GM21786 (cell line): ENCODE results near the gene CROCC2.

Experiments
- ATAC-seq: cut with Tn5 transposase; IDR thresholded peaks from one replicate; pipeline ENCODE4 v1.9.1; 2021; ENCODE audit not compliant: unreplicated experiment

The CROCC2 gene

GRCh38 chr2:240985881-240986786, 80.0 kb downstream of the CROCC2 start:
- no peak for ATAC-seq

DNA sequence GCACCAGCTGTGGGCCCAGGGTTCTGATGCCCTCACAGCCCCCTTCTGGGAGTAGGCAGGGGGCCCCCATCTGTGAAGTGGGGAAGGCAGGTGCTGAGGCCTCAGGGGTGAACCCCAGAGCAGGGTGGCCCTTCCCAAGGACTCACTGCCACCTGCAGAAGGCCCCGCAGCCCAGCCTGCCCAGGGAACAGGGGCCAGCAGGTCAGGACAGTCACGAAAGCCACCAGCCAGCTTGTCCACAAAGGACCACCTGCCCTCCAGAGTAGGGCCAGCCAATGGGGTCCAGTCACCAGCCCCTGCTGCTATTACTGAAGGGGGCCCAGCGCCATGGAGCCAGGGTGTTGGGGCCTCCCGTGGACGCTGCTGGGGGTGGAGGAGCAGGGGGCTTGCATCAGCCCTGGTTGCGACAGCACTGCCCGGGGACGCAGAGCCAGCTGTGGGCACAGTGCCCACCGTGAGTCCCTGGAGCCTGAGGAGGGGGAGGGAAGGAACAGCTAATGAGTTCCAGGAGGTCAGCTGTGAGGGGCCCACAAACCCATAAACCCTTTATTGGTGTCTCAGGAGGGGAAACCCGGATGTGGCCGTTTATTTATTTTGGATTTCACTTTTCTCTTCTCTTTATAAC, 80.8 kb downstream of the CROCC2 start:
- no peak for ATAC-seq

DNA sequence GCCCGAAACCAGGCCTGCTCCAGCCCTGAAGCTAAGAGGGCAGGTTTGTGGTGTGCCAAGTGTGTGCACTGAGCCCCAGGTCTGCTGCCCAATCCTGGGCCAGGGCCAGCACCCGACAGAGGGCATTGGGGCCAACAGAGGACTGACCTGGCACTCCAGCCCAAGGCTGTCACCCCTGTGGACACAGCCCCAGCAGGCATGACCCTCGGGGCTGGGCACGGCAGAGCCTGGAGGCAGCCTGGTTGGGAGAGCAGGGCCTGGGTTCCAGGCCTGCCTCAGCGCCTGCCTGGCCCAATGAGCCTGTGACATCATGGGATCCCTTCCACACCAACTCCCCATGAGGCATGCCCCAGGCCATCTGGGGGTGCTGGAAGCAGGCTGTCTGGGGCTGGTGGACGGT, 81.5 kb downstream of the CROCC2 start:
- no peak for ATAC-seq

- ATAC-seq, result no peak
Measured at GRCh38 chr2:240988146-240988545, 82.0 kb downstream of the CROCC2 start.

DNA sequence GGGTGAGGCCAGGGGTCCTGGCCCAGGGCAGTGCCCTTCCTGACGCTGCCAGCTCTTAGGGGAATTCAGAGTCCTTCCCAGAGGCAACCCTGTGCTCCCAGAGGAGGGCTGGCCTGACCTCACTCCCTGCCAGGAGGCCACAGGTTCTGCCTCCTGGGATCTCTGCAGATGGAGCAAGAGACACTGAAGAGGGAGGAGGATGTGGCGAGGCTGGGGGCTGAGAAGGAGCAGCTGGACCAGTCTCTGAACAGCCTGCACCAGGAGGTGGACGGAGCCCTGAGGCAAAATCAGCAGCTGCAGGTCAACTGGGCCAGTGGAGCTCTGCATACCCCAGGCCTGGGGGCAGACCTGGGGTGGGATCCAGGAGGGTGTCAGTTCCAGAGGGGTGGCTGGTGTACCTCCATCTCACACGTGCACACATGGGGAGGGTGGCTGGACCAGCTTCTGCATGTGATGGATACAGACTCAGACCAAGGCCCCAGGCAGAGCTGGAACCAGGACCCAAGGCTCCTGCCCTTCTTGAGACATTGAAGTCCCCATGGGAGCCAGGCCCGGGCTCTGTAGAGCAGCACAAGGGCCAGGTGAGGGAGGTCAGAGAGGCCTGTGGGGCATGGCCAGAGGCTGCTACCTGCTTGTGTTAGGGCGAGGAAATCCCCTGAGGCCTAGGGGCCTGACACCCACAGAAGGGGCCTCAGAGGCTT, 82.6 kb downstream of the CROCC2 start:
- ATAC-seq, result no peak

DNA sequence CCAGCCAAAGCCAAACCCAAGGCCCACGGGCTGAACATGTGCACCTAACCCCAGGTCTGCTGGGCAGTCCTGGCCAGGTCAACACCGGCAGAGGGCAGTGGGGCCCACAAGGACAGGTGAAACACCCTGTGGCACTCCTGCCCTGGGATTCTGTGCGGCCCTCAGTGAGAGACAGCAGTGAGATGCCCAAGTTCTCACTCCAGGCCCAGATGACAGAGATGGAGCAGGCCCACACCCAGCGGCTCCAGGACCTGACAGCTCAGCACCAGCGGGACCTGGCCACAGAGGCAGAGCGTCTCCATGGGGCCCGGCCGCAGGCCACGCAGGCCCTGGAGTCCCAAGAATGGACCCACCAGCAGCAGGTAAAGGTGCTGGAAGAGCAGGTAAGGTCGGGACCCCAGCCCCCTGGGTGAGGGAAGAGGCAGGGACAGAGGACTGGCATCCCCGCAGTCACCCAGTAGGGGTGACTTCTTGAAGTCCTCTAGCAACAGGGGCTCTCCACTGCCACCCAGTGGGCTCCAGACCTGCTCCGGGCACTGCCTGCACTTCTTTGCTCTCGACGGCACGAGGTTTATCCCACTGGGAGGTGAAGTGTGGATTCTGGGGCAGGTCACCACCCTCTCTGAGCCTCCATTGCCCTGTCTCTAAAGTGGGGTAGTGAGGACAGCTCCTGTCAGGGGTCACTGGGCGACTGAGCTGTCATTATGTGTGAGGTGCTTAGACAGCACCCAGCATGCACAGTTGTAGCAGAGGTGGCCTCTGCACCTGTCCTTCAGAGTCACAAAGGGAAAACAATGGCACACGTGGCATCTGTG, 83.5 kb downstream of the CROCC2 start:
- no peak for ATAC-seq

- no peak for ATAC-seq
Measured at GRCh38 chr2:240990266-240990529, 84.1 kb downstream of the CROCC2 start.

DNA sequence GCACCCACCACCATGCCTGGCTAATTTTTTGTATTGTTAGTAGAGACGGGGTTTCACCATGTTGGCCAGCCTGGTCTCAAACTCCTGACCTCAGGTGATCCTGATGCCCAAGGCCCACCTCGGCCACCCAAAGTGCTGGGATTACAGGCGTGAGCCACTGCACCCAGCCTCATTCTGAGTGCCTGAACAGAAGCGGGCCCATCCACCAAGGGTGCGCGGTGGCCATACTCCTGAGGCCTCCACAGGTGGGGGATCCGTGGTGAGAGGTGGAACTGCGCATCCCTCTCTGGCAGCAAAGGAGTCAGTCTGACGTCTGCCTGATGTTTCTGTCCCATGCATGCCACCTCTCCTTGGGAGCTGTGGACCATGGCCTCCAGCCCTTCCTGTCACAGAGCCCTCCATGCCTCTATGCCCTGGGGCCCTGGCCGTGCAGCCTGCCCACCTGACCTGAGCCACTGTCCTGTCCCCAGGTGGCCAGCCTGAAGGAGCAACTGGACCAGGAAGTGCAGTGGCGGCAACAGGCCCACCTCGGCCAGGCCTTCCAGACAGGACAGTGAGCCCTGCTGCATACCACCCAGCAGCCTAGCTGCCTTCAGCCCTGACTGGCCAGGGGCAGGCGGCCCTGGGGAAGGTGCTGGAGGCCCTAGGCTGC, 84.7 kb downstream of the CROCC2 start:
- ATAC-seq, result no peak

DNA sequence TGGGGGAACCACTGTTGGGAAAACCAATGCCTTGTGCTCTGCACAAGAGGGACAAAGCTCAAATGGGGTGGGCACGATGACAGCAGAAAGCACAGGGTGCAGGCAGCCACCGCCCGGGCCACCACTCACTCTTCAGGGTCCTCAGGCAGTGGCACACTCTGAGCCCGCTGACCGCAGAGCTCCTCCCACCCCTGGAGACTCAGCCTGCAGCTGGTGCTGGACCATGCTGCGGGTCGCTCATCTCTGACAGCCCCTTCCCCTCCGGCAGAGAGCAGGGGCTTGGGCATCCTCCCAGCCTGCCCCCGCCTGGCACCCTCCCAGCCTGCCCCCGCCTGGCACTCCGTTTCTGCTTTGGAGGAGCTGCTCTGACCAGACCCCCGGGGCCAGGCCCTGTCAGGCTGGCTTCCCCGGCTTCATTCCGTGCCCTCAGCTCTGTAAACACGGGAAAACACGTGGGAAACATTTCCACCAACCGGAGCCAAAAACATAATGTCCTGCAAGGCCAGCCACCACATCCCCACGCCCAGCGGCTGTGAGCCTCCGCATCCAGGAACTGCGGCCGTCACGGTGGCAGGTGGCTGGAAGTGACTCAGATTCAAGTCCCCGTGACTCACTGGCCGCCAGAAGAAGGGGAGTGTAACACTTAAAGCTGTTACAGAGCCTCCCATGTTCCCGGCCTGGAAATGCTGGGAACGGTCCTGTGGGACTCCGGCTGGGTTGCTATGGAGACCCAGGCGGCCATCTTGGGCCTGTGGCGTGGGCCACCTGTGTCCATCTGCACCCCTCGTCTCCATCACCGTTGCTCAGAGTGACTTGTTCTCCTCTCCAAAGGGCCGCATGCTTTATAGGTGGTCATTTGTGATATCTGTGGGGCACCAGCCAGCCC, 85.5 kb downstream of the CROCC2 start:
- ATAC-seq, result no peak

- no peak for ATAC-seq
Measured at GRCh38 chr2:240992572-240993291, 86.6 kb downstream of the CROCC2 start.

DNA sequence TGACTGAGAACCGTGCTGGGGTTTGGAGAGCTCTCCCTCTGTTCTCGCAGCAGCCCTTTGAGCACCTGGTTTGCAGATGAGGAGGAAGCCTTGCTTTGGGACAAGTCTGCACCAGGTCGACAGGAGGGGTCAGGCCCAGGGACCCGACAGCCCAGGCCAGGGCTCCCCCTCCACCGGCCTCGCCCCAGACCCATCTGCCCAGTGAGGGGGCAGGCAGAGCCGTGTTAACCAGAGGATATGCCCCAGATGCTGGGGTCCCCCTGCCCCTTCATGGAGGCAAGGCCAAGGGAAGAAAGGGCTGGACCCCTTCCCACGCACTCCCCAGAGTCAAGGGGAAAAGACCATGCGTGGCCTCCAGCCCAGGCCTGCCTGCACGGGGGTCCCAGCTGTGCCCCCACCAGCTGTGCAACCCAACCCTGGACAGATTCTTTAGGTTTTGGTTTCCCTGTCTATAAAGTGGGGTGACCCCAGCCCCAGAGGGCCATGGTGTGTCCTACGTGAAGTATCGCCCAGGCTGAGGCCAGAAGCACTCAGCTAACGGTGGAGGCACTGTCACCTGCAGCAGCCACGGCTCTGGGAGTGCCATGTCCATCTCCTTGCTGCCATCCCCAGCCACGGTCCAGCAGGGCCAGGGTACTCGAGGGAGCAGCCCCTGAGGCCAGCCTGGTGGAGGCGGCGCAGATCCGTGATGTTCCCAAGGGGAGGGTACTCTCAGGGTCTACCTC, 87.5 kb downstream of the CROCC2 start:
- ATAC-seq, result no peak

- ATAC-seq, result no peak
Measured at GRCh38 chr2:240994171-240994896, 88.2 kb downstream of the CROCC2 start.

DNA sequence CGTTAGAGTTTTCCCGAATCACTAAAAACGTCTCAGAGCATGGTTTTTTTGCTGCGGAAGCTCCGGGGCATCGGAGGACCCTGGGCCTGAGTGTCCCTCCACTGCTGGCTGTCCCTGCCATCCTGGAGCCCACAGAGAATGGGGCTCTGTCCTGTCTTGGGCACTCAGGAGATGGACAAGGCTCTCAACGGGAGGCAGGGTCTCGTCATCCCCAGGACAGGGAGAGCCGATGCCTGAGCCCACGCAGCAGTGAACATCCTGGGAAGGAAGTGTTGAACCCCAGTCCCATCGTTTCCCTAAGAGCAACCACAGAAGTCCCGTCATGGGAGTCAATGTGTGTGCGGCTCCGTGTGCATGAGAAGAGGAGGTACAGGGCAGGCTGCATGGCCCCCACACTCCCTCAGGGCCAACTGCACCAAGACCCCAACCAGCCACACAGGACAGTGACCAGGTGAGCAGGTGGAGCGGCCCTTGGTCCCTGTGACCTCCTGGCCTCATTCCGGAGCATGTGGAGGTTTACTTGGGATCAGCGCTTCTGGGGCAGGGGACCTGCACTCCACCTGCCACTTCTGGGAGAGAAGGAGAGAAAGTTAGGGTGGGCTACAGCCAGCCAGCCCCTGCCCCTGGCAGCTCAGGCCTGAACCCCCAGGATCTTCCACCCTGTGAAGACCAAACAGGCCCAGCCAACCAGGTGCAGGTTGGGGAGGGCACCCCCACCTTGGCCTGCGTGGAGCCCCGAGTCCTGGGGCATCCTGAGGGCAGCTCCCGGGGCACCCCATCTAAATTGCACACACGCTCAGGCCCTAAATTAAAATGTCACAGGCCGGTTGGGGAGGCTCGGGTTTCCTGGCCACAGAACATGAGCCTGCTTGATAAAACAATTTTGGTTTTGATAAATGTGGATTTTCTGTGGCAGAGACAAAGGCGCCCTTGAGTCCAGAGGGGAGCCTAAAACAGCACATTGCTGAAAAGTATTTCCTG, 89.2 kb downstream of the CROCC2 start:
- no peak for ATAC-seq

DNA sequence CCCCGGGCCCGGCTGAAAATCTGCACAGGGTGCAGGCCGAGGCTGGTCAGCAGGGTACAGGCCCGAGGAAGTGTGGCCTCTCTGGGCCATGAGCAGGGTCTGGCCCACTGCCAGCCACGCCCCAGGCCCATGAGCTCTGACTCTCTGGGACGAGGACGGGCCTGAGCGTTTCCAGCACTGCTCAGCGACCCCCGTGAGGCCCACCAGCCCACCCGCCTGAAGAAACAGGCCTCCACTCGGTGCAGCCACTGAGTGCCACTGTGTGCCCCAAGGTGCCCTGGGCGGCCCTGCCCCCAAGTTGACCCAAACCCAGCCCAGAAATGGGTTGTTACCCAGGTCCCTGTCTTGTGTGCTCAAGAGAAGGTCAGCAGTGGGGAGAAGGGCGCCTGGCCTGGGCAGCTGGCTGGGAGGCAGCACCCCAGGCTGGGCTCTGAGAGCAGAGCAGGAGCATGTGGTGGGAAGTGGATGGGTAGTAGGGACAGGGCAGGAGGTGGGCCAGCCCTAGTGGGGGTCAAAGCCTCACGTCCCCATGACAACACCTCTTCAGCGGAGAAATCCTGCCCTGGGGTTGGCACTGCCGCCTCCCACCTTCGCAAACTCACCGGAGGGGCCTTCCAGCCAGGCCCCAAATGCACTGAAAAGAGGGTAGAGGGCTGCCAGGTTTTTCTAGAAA, 90.2 kb downstream of the CROCC2 start:
- ATAC-seq, result no peak

GRCh38 chr2:240996834-240997140, 90.7 kb downstream of the CROCC2 start:
- ATAC-seq, result no peak

DNA sequence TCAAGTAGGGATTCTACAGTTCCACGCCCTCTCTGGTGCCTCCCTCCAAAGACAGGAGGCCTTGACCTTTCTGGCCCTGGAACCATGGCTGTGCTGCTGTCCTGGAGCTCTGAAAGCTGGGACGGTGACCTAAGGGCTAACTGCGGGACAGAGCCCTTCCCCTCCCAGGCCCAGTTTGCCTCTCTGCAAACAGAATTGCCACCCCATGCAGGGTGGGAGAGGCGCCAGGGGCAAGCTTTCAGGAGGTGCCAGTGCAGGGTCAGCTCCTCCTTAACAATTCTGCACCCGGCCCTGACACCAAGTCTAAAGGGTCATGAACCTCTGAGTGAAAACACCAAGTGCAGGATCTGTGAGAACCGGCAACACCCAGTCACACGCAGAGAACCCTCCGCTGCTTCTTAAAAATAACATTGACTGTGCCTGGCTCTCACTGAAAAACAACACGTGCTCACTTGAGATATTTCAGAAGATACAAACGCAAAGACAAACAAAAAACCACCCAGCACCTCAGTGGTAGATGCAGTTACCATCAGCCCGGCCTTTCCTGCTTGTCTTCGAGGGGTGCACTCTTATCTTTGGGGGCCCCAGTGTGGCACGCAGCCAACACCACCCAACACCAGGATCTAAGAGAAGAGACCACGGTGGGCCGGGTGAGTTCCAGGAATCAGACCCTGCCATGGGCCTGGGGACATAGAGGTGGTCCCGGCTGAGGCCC, 91.2 kb downstream of the CROCC2 start:
- no peak for ATAC-seq
